GM10266 (cell line): ENCODE measurements around the gene HAO1.
A peak's percentile ranks its signal among the peaks of the same experiment; 100 is the strongest.

ENCODE experiments used
- DNase-seq: peaks from one replicate; pipeline ENCODE4 v3.0.0; 2012; ENCODE audit errors: extremely low spot score
- TF ChIP-seq, protein P1 (sequence below): IDR thresholded peaks from 2 replicates; pipeline ENCODE4 v1.5.1; 2012; ENCODE audit warnings: mild to moderate bottlenecking, low read depth; ENCODE audit not compliant: control insufficient read depth, insufficient read depth; ENCODE audit errors: missing control alignments

HAO1 gene

DNA sequence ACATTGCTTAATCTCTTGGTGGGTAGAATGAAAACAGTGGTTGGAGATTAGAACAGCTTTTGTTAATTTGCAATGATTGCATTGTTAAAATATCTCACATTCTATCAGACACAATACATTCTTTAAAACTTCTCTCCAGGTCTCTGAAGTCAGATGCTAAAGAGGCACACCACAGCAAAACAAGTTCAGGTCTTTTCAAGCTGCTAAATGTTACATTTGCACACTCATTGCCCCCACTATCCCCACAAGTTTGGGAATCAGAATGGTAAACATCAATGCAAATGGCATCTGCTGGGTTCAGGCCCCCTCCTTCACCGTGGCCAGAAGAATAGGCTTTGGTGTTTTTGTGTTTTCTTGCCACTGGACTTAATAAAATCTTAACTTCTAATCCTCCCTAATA, 10.1 kb upstream of the HAO1 start:
- TF ChIP-seq, protein P1, sequence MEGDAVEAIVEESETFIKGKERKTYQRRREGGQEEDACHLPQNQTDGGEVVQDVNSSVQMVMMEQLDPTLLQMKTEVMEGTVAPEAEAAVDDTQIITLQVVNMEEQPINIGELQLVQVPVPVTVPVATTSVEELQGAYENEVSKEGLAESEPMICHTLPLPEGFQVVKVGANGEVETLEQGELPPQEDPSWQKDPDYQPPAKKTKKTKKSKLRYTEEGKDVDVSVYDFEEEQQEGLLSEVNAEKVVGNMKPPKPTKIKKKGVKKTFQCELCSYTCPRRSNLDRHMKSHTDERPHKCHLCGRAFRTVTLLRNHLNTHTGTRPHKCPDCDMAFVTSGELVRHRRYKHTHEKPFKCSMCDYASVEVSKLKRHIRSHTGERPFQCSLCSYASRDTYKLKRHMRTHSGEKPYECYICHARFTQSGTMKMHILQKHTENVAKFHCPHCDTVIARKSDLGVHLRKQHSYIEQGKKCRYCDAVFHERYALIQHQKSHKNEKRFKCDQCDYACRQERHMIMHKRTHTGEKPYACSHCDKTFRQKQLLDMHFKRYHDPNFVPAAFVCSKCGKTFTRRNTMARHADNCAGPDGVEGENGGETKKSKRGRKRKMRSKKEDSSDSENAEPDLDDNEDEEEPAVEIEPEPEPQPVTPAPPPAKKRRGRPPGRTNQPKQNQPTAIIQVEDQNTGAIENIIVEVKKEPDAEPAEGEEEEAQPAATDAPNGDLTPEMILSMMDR, result no peak

DNA sequence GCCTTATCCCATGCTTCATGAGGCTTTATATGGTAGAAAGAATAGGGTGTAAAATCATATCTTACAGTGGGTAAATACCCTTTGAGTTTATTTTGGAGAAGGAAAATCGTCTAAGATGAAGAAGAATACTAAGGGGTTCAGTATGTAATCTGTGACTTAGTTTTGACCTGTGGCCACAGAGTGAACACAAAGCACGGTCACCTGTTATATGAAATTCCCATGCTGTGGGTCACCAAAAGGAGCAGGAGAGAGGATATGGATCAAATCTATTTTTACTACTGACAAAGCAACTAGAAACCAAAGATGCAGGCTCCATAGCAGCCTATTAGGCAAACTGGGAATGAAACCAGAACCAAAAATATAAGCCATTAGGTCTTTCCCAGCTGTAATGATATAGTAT, 3.6 kb upstream of the HAO1 start:
- TF ChIP-seq, protein P1, result no peak
- DNase-seq, result no peak

More for the DNA sequence above, 10.1 kb upstream of the HAO1 start:
- DNase-seq, result no peak

DNA sequence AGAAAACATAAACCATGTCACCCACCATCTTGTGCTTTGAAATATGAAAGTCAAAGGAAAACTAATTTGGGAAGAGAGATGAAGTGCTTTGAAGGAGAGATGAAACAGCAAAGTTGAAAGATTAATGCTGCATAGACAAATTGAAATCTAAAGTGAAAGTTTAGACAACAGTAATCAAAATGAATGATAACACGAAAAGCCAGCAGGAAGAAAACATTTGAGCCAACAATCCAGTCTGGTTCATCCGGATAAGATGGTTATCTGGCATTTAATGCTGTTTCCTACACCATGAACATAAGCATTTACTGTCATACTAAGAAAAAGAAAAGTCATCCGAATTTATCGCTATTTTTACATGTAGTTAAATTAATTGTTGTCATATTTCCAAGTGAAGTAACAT, 595 bp downstream of the HAO1 start:
- TF ChIP-seq, protein P1, result no peak
- DNase-seq, result no peak

DNA sequence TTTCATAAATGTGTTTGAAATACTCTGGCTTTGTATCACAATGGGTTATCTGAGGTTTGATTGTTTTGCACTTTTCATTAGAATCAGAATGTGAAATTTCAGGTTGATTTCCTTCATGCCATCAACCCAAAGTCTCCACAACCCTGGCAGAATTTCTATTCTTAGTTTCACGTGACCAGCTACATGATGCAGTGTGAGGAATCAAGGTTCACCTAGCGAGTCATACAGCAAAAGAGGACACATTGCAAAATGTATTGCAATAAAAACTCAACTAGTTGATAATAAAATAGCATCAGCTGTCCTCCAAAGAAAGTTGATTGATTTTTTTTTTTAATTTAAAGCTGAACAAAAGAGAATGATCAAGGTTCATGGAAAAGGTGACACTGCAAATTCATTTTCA, 2.2 kb downstream of the HAO1 start:
- no peak for DNase-seq
- TF ChIP-seq, protein P1, result no peak

DNA sequence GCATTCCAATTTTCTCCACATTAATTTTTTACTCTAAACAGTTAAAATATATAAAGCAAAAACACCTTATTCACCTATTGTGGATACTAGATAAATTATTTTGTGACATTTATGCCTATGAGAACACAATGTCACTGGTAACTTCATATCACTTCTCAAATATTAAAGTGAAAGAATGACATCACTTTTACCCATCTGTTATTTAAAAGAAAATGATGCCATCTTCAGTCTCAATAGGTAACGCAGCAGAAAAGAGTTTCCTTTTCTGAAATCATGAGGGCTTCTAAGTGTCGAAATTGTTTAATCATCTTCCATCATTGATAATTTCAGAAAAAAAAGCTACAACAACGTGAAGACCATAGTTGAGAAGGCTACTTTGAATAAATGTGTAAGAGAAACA, 2.9 kb downstream of the HAO1 start:
- no peak for DNase-seq
- TF ChIP-seq, protein P1, result no peak

DNA sequence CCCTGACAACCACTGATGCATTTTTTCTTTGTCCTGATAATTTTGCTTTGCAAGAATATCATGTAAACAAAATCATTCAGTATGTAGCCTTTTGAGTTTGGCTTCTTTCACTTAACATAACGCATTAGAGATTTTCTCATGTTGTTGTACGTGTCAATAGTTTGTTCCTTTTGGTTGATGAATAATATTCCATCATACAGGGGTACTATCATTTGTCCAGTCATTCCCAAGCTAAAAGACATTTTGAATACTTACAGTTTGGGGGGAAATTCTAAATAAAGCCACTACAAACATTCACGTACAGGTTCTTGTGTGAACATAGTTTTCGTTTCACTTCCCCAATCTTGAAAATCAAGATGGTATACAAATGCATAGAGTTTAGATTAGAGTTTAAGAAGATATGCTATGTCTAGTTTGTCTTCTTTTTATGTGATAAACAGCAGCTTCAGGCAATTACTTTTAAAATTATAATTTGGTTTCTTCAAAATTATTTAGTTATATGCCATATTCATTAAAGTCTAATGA, 5.2 kb downstream of the HAO1 start:
- peak; percentile 13 for DNase-seq
- TF ChIP-seq, protein P1, result no peak

DNA sequence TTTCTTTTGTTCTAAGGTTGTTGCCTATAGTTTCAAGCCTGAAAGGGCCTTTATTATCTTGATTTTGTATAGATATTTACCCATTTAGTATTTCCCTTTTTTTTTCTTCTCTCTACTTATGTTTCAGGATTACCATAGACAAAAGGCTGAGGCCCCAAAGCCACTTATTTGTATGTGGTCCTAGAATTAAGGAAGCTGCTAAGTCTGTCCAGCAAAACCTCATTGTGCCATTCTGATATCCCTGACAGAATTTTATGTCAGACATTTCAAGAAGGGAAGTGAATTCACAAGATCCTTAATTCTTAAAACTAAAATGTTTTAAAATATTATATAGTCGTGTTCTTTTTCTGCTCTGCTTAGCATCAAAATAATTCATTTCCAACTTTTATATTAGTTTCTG, 6.9 kb downstream of the HAO1 start:
- TF ChIP-seq, protein P1, result no peak
- no peak for DNase-seq
